Measurements from ENCODE around the gene ABCA7. TPM values are rescaled to one million over a fixed set of nuclear protein-coding genes. Genes with fewer than 3 reads are reported as not detected.

ABCA7 gene
- total RNA-seq, 4 donors from 2014 or later: 15.5 to 58.7 (median 29.8) TPM

- Histone ChIP-seq H3K36me3 (peaks cover 41 to 42% of the 10 kb centered on the region in 2 donors), H3K4me3 (replicated peaks in 1 of 3) (no peak overlapping the region), H3K4me1 (peaks cover under 1 to 15% of the 10 kb centered on the region in 2 donors), H3K27me3 (no peaks in the 10 kb centered on the region), H3K27ac (no peak overlapping the region), H3K9me3 (no peaks in the 10 kb centered on the region)
- intact Hi-C loops (cut with DNase I): no loop called here
- no peak for TF ChIP-seq POLR2A (IDR thresholded peaks at IDR 0.05)
- TF ChIP-seq, protein P1, sequence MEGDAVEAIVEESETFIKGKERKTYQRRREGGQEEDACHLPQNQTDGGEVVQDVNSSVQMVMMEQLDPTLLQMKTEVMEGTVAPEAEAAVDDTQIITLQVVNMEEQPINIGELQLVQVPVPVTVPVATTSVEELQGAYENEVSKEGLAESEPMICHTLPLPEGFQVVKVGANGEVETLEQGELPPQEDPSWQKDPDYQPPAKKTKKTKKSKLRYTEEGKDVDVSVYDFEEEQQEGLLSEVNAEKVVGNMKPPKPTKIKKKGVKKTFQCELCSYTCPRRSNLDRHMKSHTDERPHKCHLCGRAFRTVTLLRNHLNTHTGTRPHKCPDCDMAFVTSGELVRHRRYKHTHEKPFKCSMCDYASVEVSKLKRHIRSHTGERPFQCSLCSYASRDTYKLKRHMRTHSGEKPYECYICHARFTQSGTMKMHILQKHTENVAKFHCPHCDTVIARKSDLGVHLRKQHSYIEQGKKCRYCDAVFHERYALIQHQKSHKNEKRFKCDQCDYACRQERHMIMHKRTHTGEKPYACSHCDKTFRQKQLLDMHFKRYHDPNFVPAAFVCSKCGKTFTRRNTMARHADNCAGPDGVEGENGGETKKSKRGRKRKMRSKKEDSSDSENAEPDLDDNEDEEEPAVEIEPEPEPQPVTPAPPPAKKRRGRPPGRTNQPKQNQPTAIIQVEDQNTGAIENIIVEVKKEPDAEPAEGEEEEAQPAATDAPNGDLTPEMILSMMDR (IDR thresholded peaks at IDR 0.05): no peak
- 91 to 97% methylated on average over 14 to 20 of the region's 36 CpGs for WGBS, 2 donors
- DNase-seq: no peak
Observed at GRCh38 chr19:1011831-1012333, 28.0 kb upstream of the ABCA7 start.

DNA sequence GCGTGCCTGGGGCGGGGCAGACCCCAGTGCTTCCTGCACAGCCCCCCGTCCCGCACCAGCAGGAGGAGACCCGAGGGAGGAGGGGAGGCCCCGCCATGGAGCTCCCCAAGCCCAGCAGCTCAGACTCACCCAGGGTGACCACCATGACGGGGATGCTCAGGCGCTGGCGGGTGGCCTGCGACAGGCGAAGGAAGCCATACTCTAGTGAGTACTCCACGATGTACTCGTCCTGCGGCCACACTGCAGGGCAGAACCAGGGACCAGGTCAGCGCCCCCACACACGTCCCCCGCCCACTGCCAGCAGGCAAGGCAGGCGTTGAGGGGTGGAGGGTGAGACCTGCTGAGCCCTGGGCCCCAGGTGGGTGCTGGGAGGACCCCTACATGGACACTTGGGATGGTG lies 27.6 kb upstream of the ABCA7 start:
- Histone ChIP-seq H3K27ac (no peak overlapping the region), H3K9me3 (no peaks in the 10 kb centered on the region), H3K4me3 (replicated peaks in 1 of 3) (no peak overlapping the region), H3K4me1 (peaks cover 5 to 20% of the 10 kb centered on the region in 2 donors), H3K36me3 (peaks cover 41 to 42% of the 10 kb centered on the region in 2 donors), H3K27me3 (no peaks in the 10 kb centered on the region)
- 91% methylated on average over 8 of the region's 18 CpGs; no CpG with 5 or more reads in 1 of the 2 donors for WGBS, 2 donors
- intact Hi-C loops (cut with DNase I): no loop called here
- no peak for DNase-seq
- TF ChIP-seq POLR2A (IDR thresholded peaks at IDR 0.05): no peak
- TF ChIP-seq, protein P1 (IDR thresholded peaks at IDR 0.05): no peak

GRCh38 chr19:1013218-1013617 lies 26.7 kb upstream of the ABCA7 start:
- Histone ChIP-seq H3K27me3 (no peaks in the 10 kb centered on the region), H3K4me3 (replicated peaks in 1 of 3) (no peak overlapping the region), H3K9me3 (no peaks in the 10 kb centered on the region), H3K36me3 (peaks cover 41% of the 10 kb centered on the region in 2 donors), H3K27ac (no peak overlapping the region), H3K4me1 (peaks cover 12 to 29% of the 10 kb centered on the region in 2 donors)
- no peak for DNase-seq
- intact Hi-C loops (cut with DNase I): no loop called here
- 100% methylated on average over 4 to 10 of the region's 10 CpGs for WGBS, 2 donors
- TF ChIP-seq POLR2A (IDR thresholded peaks at IDR 0.05): no peak
- TF ChIP-seq, protein P1 (IDR thresholded peaks at IDR 0.05): no peak

DNA sequence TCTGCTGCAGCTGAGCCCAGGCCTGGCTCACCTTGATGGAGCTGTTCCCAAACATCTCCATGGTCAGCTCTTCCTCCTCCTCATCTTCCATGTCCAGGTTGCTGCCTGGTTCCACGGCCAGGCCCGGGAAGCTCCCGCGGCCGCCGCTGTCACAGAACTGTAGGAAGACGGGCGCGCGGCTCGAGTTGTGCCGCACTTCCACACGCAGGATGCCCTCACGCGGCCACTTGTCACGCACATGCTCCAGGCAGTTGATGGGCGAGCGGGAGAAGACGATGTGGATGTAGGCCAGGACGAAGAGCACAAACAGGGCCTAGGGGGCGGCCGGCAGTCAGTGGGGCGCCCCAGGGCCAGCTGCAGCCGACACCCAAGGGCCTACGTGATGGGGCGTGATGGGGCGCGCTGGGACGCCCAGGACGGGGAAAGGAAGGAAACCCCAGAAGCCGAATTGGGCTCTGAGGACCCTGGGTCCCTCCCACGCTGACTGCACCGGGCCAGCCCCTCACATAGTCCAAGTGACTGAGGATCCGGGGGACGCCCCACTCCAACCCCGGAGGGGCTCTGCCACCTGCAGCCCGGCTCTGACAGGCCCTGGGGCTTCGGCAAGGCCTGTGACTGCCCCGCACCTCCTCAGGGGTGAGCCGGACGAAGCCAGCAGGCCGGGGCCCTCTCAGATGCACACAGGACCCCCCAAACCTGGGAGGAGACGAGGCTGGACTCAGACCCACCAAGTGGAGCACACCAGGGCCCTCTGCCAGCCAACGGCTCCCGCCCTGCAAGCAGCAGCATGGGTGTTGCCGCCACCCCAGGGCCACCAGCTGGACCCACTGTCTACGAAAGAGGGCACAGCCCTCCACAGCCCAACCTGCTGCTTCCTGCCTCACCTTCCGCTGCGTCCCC lies 25.5 kb upstream of the ABCA7 start:
- 96% methylated on average over 25 to 42 of the region's 49 CpGs for WGBS, 2 donors
- no peak for DNase-seq
- intact Hi-C loops (cut with DNase I): no loop called here
- H3K9me3 ChIP-seq: no peaks in the 10 kb centered on the region
- H3K4me3 ChIP-seq (replicated peaks in 1 of 3): no peak overlapping the region
- TF ChIP-seq POLR2A (IDR thresholded peaks at IDR 0.05): no peak
- no peaks in the 10 kb centered on the region for H3K27me3 ChIP-seq
- H3K27ac ChIP-seq: no peak overlapping the region
- H3K36me3 ChIP-seq: peaks cover 33 to 41% of the 10 kb centered on the region in 2 donors
- peaks cover 24 to 40% of the 10 kb centered on the region in 2 donors for H3K4me1 ChIP-seq

DNA sequence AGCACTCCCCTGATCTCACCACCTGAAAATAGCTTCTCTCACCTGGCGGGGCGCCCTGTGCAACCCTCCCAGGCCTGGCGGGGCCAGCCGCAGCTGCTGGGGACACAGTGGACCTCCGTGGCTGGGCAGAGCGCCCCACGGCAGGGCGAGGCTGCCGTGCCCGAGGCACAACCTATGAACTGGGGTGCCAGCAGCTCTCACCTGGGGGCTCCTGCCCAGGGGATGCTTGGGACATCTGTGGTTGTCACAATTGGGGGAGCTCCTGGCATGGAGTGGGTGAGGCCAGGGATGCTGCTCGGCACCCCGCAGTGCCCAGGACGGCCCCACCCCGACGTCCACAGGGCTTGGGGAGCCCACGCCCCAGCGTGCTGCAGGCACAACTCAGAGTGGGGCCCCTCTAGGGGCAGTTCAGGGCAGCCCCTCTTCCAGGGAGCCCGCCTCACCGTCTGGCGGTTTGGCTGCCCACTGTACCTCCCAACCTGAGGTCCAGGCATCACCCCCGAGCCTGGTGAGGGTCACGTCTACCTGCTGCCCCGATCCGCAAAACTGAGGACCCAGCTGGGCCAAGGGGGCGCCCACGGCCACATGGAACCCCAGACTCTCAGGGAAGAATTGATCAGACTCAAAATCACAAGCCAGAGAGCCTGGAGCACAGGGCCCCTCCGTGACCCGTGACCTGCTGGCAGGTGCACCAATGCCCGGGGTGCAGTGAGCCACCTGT lies 24.7 kb upstream of the ABCA7 start:
- no peak for TF ChIP-seq POLR2A (IDR thresholded peaks at IDR 0.05)
- TF ChIP-seq, protein P1 (IDR thresholded peaks at IDR 0.05): no peak
- intact Hi-C loops (cut with DNase I): no loop called here
- Histone ChIP-seq H3K36me3 (peaks cover 26 to 35% of the 10 kb centered on the region in 2 donors), H3K9me3 (no peaks in the 10 kb centered on the region), H3K4me1 (peaks cover 29 to 44% of the 10 kb centered on the region in 2 donors), H3K27ac (no peak overlapping the region), H3K27me3 (no peaks in the 10 kb centered on the region), H3K4me3 (replicated peaks in 1 of 3) (no peak overlapping the region)
- no peak for DNase-seq
- WGBS, 2 donors: 85 to 88% methylated on average over 17 to 23 of the region's 29 CpGs
